AG10803 (cell line): ENCODE data around the gene LSM3.

ENCODE experiments used
- DNase-seq: peaks from one replicate; pipeline ENCODE4 v3.0.0; 2010; ENCODE audit warnings: low read depth
- H3K4me3 ChIP-seq: 2 replicates; pipeline ENCODE4 v1.5.1; 2011; ENCODE audit warnings: mild to moderate bottlenecking, low read length, control low read depth
- CTCF ChIP-seq: conservative IDR thresholded peaks from 2 replicates; pipeline ENCODE4 v1.5.1; 2011; ENCODE audit warnings: mild to moderate bottlenecking, low read length, control low read depth, inconsistent platforms

The LSM3 gene

GRCh38 chr3:14230729-14231128 lies 52.1 kb downstream of the LSM3 start:
- no peak for DNase-seq
- no peak overlapping the region for H3K4me3 ChIP-seq
- no peak for TF ChIP-seq CTCF

DNA sequence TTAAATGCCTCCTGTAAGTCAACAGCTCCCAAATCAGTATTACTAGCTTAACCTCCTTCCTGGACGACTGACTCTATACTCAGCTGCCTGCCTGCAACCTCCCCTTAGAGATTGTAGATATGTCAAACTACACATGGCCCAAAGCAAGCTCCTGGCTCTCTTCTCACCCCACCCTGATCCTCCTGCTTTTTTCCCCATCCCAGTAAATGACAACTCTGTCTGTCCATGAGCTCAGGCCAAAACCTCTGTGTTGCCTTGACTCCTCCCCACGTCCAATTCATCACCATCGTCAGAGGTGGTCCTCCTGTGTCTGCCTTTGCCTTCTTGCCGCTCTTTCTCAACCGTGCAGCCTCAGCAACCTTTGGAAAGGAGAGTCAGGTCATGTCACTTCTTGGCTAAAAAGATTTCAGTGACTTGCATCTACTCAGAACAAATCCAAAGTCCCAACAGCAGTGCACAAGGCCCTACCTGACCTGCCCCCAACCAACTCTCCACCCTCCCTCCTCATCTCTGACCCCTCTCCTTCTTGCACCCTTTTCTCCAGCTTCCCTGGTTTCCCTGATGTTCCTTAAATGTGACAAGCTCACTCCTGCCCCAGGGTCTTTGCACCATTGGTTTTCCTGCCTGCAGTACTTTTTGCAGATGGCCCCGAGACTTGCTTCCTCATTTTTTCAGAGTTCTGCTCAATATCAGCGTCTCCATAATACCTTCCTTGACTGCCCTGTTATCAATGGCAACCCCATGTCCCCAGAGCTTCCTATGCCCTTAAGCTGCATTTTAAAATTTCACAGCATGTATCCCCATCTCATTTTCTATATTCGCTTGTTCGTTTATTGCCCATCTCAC lies 52.8 kb downstream of the LSM3 start:
- TF ChIP-seq CTCF = no peak
- DNase-seq = no peak
- no peak overlapping the region for H3K4me3 ChIP-seq

DNA sequence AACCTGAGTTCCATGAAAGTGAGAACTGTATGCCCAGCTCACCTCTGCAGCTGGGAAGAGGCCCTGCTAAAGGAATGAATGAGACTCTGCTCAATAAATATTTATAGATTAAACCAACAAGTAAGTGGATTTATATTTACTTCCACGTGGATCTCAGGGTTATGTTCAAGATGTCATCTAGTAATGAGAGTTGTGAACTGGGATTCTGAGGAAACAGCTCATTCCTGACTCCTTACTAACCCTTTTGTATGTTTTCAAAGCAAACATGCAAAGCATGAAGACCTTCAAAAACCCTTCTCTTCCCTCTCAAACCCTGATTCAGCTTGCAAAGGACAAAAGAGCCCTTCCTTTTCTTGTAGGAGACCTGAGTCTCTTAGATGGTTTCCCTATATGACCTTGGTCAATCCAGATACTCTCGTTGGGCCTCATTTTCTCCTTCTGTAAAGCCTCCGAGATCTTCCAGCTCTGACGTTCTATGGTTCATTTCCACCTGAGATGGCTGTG lies 53.4 kb downstream of the LSM3 start:
- H3K4me3 ChIP-seq = no peak overlapping the region
- DNase-seq = peak; percentile 63
- TF ChIP-seq CTCF = no peak

DNA sequence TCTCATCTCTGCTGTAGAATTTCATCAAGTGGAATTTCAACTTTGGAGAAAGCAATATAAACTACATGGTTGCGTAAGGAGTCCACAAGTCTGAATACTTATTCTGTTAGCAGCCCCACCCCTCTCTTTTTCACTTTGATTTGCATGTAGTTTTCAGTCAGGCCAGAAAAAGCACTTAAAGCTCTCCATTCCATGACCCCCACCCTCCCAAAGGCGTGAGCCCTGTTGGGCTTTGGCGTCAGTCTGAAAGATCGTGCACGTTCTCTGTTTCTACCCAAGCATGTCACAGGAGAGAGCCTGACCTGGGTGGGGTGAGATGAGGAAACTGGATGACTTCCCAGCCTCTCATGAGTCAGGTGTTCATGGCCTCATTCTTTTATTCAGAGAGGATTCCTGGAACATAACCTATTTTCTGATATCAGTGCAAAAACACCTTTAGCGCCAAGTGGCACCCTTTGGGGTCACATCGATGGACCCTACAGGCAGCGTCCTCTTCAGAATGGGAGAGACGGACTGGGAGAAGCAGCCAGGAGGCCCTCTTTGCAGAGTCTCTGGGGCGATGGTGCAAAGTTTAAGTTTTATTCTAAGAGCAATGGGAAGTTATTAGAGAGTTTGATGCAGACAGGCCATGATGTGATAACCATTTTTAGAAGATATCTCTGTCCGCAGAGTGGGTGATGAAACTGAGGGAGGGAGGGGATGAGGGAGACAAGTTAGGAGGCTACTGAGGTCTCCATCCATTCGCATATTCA lies 55.8 kb downstream of the LSM3 start:
- no peak for DNase-seq
- no peak for TF ChIP-seq CTCF
- no peak overlapping the region for H3K4me3 ChIP-seq

- no peak for DNase-seq
- no peak overlapping the region for H3K4me3 ChIP-seq
- no peak for TF ChIP-seq CTCF
Measured at GRCh38 chr3:14235003-14235911, 56.6 kb downstream of the LSM3 start.

DNA sequence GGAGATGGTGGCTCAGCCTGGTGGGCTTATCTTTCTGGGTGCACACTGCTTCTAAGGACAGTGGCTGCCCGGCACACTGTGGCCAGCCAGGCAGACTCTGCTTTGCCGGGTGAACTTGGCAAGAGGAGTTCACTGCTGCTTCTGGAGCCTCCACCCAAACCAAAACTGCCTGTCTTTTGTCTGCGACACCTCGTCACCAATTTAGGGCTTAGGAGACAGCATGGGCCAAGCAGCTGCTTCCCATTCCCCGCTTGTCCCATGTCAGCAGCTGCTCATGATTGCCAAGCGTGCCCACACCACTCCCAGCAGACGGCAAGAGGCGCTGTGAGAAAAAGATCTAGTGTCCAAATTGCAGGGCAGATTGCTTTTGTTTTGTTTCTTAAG lies 57.3 kb downstream of the LSM3 start:
- TF ChIP-seq CTCF = peak; percentile 20
- DNase-seq = peak; percentile 84

More for the DNA sequence above, 57.3 kb downstream of the LSM3 start:
- H3K4me3 ChIP-seq = no peak overlapping the region
